ENCODE results near the gene ALDH1A1. TPM values are rescaled to one million over a fixed set of nuclear protein-coding genes. Genes with fewer than 3 reads are reported as not detected.
A peak's percentile ranks its signal among the peaks of the same experiment; 100 is the strongest.

The ALDH1A1 gene
- total and polyA plus RNA-seq, 2 donors (not counting 3 experiments of a cell fraction or from before 2014, with no cell fraction given) = 91.1 to 287 TPM

- no peaks in the 10 kb centered on the region for H4K20me1 ChIP-seq (replicated peaks; ENCODE audit: control insufficient read depth, extremely low read depth, insufficient read depth, low read length)
- intact Hi-C loops (cut with micrococcal nuclease) = no loop called here
- no peak for TF ChIP-seq MAX (IDR thresholded peaks at IDR 0.05; ENCODE audit: insufficient read depth, insufficient read length)
- no peak for TF ChIP-seq POLR2A (IDR thresholded peaks at IDR 0.05; ENCODE audit: low read depth, low read length)
- no peak for TF ChIP-seq POLR2AphosphoS5 (IDR thresholded peaks at IDR 0.05; ENCODE audit: insufficient read depth, low read depth, low read length)
- TF ChIP-seq FOS (IDR thresholded peaks at IDR 0.05; ENCODE audit: borderline replicate concordance, insufficient read depth, low read length) = no peak
- TF ChIP-seq CTCF (IDR thresholded peaks at IDR 0.05; ENCODE audit: extremely low read depth in 1 of 2, insufficient read depth in 1 of 2, low read depth in 1 of 2, low read length in 2 of 2) = no peak
- no peak for TF ChIP-seq JUN (IDR thresholded peaks at IDR 0.05; ENCODE audit: borderline replicate concordance, insufficient read depth, insufficient read length, low read depth)
- TF ChIP-seq MYC (IDR thresholded peaks at IDR 0.05; ENCODE audit: low read depth, low read length) = no peak
- TF ChIP-seq EZH2 (IDR thresholded peaks at IDR 0.05; ENCODE audit: borderline replicate concordance, low read depth, low read length, severe bottlenecking) = no peak
- no peak for TF ChIP-seq GATA2 (IDR thresholded peaks at IDR 0.05; ENCODE audit: insufficient read depth, insufficient read length, low read depth, low read length)
- CTCF ChIA-PET = interaction anchor here (1.6 to 1.8 kb wide), 2 partner anchors 31 to 44 kb away, joined by 5 to 14 read pairs; no protein-coding TSS in a partner anchor
- no peak for FAIRE-seq
- H3K9ac ChIP-seq (replicated peaks; ENCODE audit: extremely low read depth, insufficient read depth, low read length) = no peak overlapping the region
- no peaks in the 10 kb centered on the region for H3K4me1 ChIP-seq (ENCODE audit: control insufficient read depth, extremely low read depth, insufficient read depth, low read length)
- H3K27me3 ChIP-seq (ENCODE audit: control insufficient read depth in 2 of 2, insufficient read depth in 2 of 2, low read length in 2 of 2) = no peaks in the 10 kb centered on the region
- dilution Hi-C loops (cut with MboI; ENCODE audit: extremely low pct_ligation_motif_present, low sequenced_read_pairs) = no loop called here
- POLR2A ChIA-PET = no interaction called here
- no peak overlapping the region for H3K4me3 ChIP-seq (replicated peaks in 1 of 3; ENCODE audit: insufficient read depth in 1 of 3, low read depth in 1 of 3, low read length in 3 of 3)
- DNase-seq (ENCODE audit: low read depth, low spot score) = no peak
- no peaks in the 10 kb centered on the region for H3K36me3 ChIP-seq (ENCODE audit: control insufficient read depth in 2 of 2, extremely low read depth in 1 of 2, insufficient read depth in 2 of 2, low read length in 2 of 2)
- H3K27ac ChIP-seq (ENCODE audit: insufficient read depth, low read depth, low read length) = no peak overlapping the region
- H3K79me2 ChIP-seq (ENCODE audit: control insufficient read depth, insufficient read depth, low read length) = no peaks in the 10 kb centered on the region
- H3K9me1 ChIP-seq (replicated peaks; ENCODE audit: control insufficient read depth, extremely low read depth, insufficient read depth, low read length) = no peaks in the 10 kb centered on the region
- BruUV-seq (replicated peaks) = no TSS peak
- H3K9me3 ChIP-seq (replicated peaks; ENCODE audit: control insufficient read depth, insufficient read depth, low read length) = no peaks in the 10 kb centered on the region
- H2AFZ ChIP-seq (ENCODE audit: low read depth, low read length) = peak overlapping the region; percentile 27
- H3K4me2 ChIP-seq (ENCODE audit: insufficient read depth, low read length) = no peak overlapping the region
Observed at GRCh38 chr9:72978744-72979143, 25.9 kb upstream of the ALDH1A1 start.
